GM21423 (cell line): ENCODE measurements around the gene CTBP2.
"Not testable (repeated sequence)": the region's sequence is repeated elsewhere in the genome, so short reads cannot be mapped to it uniquely, and the experiment has no call there.

Experiments used
- ATAC-seq: cut with Tn5 transposase; IDR thresholded peaks from one replicate; pipeline ENCODE4 v1.9.1; 2021; ENCODE audit warnings: mild to moderate bottlenecking, moderate library complexity; ENCODE audit not compliant: unreplicated experiment

Gene CTBP2

DNA sequence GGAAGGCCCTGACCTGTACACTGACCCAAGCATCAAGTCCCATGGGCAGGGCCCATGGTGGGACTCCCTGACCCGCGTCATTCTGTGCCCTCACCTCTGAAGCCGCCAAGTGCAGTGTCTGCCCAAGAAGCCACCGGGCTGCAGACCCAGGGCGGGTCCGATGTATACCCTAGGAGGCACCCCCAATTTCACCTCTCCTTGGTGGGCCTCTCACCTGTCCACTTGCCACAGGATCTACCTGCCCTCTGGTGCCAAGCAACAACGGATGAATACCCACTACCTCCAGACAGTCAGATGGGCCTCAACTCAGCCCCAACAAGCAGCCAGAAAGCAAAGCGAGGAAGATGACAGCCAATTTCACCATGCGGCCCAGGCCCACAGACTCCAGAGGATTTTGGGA lies 92.6 kb downstream of the CTBP2 start:
- ATAC-seq = no peak

GRCh38 chr10:125066764-125067450 lies 93.5 kb downstream of the CTBP2 start:
- no peak for ATAC-seq

DNA sequence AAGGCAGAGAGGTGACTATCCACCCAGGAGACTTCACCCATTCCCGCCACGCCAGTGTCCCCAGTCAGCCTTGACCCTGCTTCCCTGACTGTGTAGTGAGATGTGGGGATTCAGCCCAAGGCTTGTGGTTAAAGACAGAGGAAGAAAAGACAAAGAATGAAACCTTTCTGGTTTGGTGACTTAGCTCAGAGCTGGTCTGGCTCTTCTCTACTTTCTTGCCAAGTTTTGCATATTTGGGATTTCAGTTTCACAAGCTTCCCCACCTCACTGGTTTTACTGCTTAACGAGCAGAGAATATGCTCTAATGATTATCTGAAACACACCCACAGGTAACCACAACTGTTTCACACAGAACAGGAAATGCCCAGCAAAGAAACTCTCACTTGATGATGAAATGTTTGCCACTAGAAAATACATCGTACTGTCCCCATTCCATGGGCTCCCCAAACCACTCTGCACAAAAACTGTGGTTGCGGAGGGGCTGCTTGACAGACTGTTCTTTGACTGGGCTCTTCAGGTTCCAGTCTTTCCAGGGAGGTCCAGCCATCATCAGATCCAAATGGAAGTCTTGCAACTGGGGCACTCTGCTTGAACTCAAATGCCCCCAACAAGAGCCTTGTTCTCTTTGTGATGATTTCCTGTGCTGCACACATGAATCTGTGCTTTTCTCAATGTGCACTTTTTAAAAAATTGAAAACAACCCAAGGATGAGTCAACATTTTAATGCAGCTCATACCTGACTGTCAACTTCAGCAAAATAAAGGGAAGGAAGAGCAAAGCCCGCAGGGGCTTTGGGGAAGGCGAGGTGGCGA lies 95.5 kb downstream of the CTBP2 start:
- ATAC-seq = peak; percentile 97

- ATAC-seq = no peak
Observed at GRCh38 chr10:125063256-125063925, 97.0 kb downstream of the CTBP2 start.

DNA sequence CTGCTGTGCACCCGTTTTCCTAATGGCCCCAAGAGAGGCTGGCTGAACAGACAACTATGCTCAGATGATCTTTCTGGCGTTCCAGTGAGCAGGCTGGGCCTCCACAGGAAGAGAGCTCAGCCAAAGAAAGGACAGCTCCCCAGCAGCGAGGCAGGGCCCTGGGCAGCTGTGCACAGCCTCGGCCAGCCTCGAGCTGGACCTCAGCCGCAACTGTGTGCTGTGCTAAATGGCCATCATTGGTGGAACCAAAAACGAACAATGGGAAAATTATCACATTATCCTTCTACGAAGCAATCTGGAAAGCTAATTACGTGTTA lies 97.5 kb downstream of the CTBP2 start:
- no peak for ATAC-seq

DNA sequence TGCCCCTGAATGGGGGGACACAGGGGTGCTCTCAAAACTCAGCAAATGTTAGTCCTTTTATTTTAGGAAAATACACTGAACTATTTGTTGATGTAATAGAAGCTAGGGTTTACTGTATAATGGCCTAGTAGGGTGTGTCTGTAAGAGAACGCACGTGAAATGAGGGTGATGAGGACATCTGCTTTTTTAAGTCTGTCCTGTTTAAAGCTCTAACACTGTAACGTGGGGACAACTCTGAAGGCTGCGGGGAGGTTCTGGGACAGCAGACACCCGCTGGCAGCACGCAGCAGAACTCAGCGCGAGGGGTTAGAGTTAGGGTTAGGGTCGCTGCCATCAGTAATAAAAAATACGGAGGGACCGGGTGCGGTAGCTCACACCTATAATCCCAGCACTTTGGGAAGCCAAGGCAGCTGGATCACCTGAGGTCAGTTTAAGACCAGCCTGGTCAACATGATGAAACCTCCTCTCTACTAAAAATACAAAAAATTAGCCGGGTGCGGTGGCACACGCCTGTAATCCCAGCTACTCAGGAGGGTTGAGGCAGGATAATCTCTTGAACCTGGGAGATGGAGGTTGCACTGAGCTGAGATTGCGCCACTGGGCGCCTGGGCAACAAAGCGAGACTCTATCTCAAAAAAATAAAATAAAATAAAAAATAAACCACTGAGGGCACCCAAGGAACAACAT lies 98.0 kb downstream of the CTBP2 start:
- ATAC-seq = no peak

DNA sequence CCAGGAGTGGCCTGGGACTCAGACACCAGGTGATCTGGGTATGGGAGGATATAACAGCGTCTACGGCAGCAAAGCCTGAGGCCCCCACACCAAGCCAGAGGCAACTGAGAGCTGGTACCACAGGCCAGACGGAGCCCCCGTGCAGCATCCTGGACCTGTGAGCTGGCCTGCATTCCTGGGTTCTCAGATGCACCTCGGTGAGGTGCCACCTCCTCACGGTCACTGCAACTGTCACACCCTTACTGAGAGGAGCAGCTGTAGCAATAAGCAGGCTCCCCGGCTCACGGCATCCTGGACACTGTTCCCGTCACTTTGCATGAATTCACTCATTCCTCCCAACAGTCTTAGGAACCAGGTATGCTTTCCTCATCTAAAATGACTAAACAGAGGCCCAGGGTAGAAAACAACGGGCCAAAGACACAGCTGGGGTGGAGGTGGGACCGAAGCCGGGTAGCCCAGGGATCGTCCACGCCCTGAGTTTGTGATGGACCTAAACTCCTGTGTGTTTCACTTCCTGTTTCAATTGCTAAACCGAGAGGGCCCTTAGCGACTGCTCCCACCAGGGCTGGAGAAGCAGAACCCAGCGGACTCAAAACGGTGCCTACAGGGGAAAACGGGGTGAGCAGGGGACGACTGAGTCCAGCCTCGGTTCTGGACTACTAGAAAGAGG lies 98.7 kb downstream of the CTBP2 start:
- ATAC-seq = no peak

- ATAC-seq = no peak
Observed at GRCh38 chr10:125060826-125061556, 99.4 kb downstream of the CTBP2 start.

DNA sequence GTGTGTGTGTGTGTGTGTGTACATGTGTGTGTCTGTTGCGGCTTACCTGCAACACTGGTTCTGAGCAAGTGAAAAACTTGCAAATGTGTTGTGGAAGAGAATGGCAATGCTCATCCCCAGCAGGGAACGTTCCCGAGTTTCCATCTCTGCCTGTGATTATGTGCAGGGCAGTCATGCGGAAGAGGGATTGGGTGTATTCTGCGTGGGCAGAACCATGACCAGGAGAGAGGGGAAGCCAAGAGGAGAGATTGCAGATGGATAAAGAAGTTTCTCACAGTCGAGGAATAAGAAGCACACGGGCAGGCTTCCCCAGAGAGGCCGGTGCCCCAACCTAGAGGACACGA lies 99.9 kb downstream of the CTBP2 start:
- ATAC-seq = no peak

DNA sequence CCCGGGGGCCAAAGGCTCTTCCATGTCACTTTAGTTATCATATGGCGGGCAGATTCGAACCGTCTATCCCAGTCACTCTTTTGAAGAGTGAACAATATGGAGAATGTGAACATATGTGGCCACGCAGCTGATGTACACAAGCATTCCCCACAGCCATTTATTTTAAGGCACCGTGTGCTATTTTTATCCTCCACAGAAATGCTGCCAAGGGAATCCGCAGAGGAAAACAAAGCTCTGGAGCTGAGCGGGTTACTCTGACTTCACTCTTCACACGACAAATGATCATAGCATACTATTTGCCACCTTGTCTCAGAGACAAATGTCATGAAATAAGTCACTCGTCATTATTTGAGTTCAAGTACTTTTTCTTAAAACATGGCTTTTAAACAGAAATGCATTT lies 100.3 kb downstream of the CTBP2 start:
- no peak for ATAC-seq

DNA sequence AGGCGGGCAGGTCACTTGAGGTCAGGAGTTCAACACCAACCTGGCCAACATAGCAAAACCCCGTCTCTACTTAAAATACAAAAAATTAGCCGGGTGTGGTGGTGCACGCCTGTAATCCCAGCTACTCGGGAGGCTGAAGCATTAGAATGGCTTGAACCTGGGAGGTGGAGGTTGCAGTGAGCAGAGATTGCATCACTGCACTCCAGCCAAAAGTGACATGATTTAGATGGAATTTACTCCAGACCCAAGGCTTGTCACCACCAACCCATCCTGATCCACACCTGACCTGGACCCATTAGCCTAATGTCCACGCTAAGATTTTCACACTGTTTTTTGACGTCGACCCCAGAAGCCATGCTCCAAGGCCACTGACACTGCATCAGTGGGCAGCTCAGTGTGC lies 101.0 kb downstream of the CTBP2 start:
- not testable (repeated sequence) for ATAC-seq

DNA sequence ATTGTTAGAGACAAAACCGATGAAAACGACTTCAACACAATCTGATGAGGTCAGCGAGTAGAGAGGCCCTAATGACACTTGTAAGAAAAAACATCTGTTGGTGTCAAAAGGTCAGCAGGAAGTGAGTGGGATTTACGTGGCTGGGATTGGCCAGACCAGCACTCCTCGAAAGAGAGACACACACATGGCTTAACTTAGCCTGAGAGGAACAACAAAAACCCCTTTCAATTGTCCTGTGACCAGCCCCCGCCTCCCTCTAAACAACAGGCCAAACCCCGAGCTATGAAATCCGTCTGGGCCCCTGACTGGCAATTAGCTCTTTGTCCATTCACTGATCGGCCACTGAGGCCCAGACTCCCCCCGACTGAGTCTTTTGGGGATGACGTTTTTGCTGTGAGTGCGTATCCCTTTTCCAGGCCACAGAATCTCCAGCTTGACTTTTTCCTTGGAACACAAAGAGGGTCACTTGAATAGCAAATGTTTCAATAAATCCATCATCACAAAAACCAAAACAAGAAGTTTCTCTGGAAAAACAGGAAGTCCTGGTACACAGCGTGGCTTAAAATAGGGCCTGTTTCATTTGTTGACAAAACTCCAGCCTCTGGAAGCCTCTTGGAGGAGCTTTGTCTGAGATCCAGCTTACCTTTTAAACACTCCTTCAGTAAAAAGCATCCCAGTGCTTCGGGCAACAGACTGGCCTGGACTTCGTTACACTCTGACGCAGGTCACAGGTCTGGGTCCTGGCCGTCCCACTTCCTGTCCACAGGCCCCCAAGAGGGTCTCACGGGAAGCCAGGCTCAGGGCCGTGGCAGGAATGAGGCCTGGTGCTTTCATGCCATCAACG lies 103.0 kb downstream of the CTBP2 start:
- no peak for ATAC-seq

DNA sequence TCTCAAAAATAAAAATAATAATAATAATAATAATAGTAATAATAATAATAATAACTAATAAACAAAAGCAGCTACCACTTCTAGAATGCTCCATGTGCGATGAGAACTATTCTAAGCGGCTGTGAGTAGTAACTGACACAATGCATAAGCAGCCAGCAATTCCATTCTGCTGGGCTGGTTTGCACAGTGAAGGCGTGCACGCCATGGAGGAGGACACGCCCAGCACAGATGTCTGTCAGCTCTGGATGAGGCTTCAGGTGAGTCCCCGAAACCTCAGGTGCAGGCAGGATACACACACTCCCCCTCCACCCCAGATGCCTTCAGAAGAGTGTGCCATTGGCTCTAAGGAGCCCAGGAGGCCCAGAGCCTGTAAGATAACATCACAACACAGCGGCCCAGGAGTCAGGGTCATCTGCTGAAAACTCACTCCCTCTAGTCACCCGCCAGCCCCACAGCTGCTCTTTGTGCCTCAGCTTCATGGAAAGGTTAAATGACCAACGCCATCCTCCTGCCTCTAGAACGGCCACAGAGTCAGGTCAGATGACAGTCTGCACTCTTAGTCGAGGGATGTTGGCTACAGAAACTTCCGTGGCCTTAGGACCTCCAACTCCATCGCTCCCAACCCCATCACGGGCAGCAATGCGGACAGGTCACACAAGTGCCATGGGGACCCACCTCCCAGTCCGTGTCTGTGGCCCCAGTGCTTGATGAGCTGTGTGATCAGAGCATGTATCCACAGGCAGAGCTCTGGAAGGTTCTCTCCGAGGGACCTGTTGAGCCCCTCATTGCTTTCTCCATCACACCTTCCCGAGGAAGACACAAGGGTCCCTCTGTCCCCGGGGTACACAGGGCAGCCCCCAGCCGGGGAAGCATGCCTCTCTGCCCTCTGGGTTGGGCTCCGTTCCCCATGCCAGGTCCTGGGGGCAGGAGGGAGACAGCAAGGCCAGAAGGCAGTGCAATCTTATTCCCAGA lies 103.9 kb downstream of the CTBP2 start:
- no peak for ATAC-seq

- no peak for ATAC-seq
Observed at GRCh38 chr10:125055446-125055845, 104.9 kb downstream of the CTBP2 start.

DNA sequence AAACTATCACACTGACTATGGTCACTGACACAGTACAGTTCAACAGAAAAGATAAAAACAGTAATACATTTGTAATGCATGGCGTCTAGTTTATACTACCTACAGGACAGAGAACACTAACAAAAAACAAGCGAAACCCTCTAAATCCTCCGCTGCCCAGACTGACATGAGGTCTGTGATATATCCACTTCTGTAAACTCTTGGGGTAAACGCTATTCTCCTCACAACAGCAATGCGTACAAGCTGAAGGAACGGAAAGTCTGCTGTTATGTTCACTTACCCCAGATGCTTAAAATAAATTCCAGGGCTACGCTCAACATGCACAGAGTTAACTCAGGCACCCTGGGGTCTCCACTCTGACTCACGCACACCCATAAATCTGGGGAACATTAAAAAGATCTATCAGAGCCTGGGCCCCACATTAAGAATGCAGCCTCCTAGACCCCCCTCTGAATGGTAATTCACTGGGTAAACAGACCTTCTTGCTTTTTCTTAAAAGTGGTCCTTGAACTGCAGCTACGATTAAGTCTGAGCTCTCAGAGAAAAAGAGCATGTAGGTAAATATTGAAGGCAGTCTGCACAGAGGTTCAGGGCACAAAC lies 105.6 kb downstream of the CTBP2 start:
- no peak for ATAC-seq

GRCh38 chr10:125054216-125054615 lies 106.1 kb downstream of the CTBP2 start:
- no peak for ATAC-seq

GRCh38 chr10:125052146-125052545 lies 108.2 kb downstream of the CTBP2 start:
- ATAC-seq = no peak

DNA sequence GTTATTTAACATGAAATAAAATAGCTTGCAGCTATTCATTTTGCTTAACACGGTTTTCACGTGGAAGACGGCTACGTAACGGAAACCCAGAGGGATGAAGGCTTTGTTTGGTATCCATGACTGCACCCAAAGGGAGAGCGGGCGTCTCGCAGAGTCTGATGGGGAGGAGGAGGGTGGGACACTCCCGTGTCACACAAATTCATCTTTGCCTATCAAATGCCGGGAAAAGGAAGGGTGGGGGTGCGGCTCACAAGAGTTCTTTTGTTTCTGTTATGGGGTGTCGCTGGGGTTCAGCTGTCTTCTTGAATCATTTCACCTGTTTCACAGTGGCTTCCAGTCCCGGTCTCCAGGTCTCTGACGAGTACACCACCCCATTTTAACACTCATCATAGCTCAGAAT lies 110.0 kb downstream of the CTBP2 start:
- ATAC-seq = no peak
